HepG2 (cell line): Measurements from ENCODE around the gene BMPR2. TPM values are rescaled to one million over a fixed set of nuclear protein-coding genes. Genes with fewer than 3 reads are reported as not detected.

Source experiments
- ATAC-seq: fragments of 200-7000 bp; cut with Tn5 transposase; 3 replicates; pipeline ENCODE4 v1.9.1; 2020; ENCODE audit warnings: mild to moderate bottlenecking, moderate library complexity
- BruUV-seq: library from RNA; stranded (reverse); fragments of 400-500 nt; replicated peaks from 2 replicates; lab custom pipeline; 2021; lab: Mats Ljungman, UMichigan
- CTCF ChIA-PET: fragments of 300-600 bp; formaldehyde crosslinking; extraction: SDS; loops from one replicate; lab custom pipeline; 2021; ENCODE audit warnings: low total read pairs, inconsistent platforms, low intra/inter-chr PET ratio; lab: Yijun Ruan, JAX
- POLR2A ChIA-PET: fragments of 350-600 bp; sonication (Branson Sonifier 250); formaldehyde crosslinking; loops from one replicate; lab custom pipeline; 2020; ENCODE audit warnings: antibody characterized with exemption, inconsistent platforms; lab: Yijun Ruan, JAX
- DNase-seq: peaks from one replicate; pipeline ENCODE4 v3.0.0-alpha.2; 2015; ENCODE audit warnings: low spot score
- FAIRE-seq: peaks from 3 replicates; lab custom pipeline; 2011; peaks lifted over from hg19 to GRCh38; lab: Jason Lieb, UNC
- H2AFZ ChIP-seq: one replicate; pipeline ENCODE4 v1.6.1; 2011; ENCODE audit warnings: low read length, inconsistent platforms
- H3K27ac ChIP-seq: fragments of 300-600 bp; 3 replicates; pipeline ENCODE4 v1.8.0; 2011; ENCODE audit warnings: mixed run types, mild to moderate bottlenecking, mixed read lengths, low read length, inconsistent platforms; ENCODE audit not compliant: insufficient read depth; ENCODE audit errors: extremely low read length
- H3K27me3 ChIP-seq, 2 experiments: fragments of 200-600 bp in 1 of 2; 2 replicates in 1 of 2; 3 replicates in 1 of 2; pipeline versions ENCODE4 v1.6.0 to v1.8.0; 2011; ENCODE audit warnings: low read length in 2 of 2, mild to moderate bottlenecking in 2 of 2, moderate library complexity in 2 of 2, inconsistent platforms in 1 of 2; ENCODE audit not compliant: insufficient read depth in 2 of 2, control insufficient read depth in 1 of 2
- H3K36me3 ChIP-seq, 2 experiments: fragments of 200-600 bp in 1 of 2; replicated peaks in 1 of 2; 2 replicates in 1 of 2; 3 replicates in 1 of 2; pipeline versions ENCODE4 v1.5.1 to v1.8.0; 2011; ENCODE audit warnings: low read length in 2 of 2, inconsistent platforms in 1 of 2; ENCODE audit not compliant: insufficient read depth in 2 of 2, control insufficient read depth in 1 of 2
- H3K4me1 ChIP-seq: 2 replicates; pipeline ENCODE4 v1.5.1; 2012; ENCODE audit warnings: low read length, inconsistent platforms; ENCODE audit not compliant: insufficient read depth
- H3K4me2 ChIP-seq: 2 replicates; pipeline ENCODE4 v1.6.0; 2011; ENCODE audit warnings: low read depth, low read length, inconsistent platforms
- H3K4me3 ChIP-seq, 3 experiments: fragments of 200-600 bp in 1 of 3; sonication (generic), shearing (Covaris generic) in 1 of 3; replicated peaks in 1 of 3; 2 replicates each; pipeline ENCODE4 v1.5.1; 2011 to 2016; ENCODE audit warnings: low read length in 3 of 3, inconsistent platforms in 2 of 3, low read depth in 2 of 3, mild to moderate bottlenecking in 2 of 3, control low read depth in 1 of 3, mixed read lengths in 1 of 3; ENCODE audit not compliant: insufficient read depth in 1 of 3
- H3K79me2 ChIP-seq: one replicate; pipeline ENCODE4 v1.6.1; 2011; ENCODE audit warnings: low read length, inconsistent platforms; ENCODE audit not compliant: insufficient read depth
- H3K9ac ChIP-seq: 2 replicates; pipeline ENCODE4 v1.6.0; 2011; ENCODE audit warnings: mild to moderate bottlenecking, low read depth, low read length, inconsistent platforms; ENCODE audit not compliant: insufficient read depth
- H3K9me3 ChIP-seq: 2 replicates; pipeline ENCODE4 v1.5.1; 2012; ENCODE audit warnings: mild to moderate bottlenecking, low read length
- H4K20me1 ChIP-seq: 2 replicates; pipeline ENCODE4 v1.6.0; 2011; ENCODE audit warnings: inconsistent platforms, mild to moderate bottlenecking, low read length, moderate library complexity; ENCODE audit not compliant: insufficient read depth
- ATAD3A ChIP-seq: sonication (generic); formaldehyde crosslinking; IDR thresholded peaks from 2 replicates; pipeline ENCODE4 v1.4.0; 2020; ENCODE audit warnings: missing genetic modification reagents
- ATF7-NPFF ChIP-seq: sonication (generic); formaldehyde crosslinking; IDR thresholded peaks from 2 replicates; pipeline ENCODE4 v1.8.1; 2023; ENCODE audit warnings: mild to moderate bottlenecking, low read depth, missing genetic modification reagents, moderate library complexity
- CEBPB ChIP-seq: IDR thresholded peaks from 2 replicates; pipeline ENCODE4 v1.6.1; 2011; ENCODE audit warnings: low read depth, low read length, improper control_type of control experiment, borderline replicate concordance
- EZH2 ChIP-seq: conservative IDR thresholded peaks from 2 replicates; pipeline ENCODE4 v1.6.1; 2012; ENCODE audit warnings: mild to moderate bottlenecking, low read depth, low read length, moderate library complexity
- IRF2 ChIP-seq: IDR thresholded peaks from 2 replicates; pipeline ENCODE4 v1.6.1; 2018; ENCODE audit warnings: missing genetic modification reagents, missing compliant biosample characterization
- KDM5B ChIP-seq: sonication (generic); formaldehyde crosslinking; IDR thresholded peaks from 2 replicates; pipeline ENCODE4 v1.4.0; 2020; ENCODE audit warnings: missing genetic modification reagents, mild to moderate bottlenecking, borderline replicate concordance
- RBFOX2 ChIP-seq: fragments of 200-400 bp; formaldehyde crosslinking; IDR thresholded peaks from 2 replicates; pipeline ENCODE4 v1.6.1; 2017; ENCODE audit warnings: low read depth, mild to moderate bottlenecking, low read length
- RFX3 ChIP-seq: IDR thresholded peaks from 2 replicates; pipeline ENCODE4 v1.6.1; 2016; ENCODE audit warnings: missing biosample characterization, missing genetic modification reagents
- ZBTB38 ChIP-seq: sonication (generic); formaldehyde crosslinking; IDR thresholded peaks from 2 replicates; pipeline ENCODE4 v1.5.1; 2020; ENCODE audit warnings: mild to moderate bottlenecking, missing genetic modification reagents
- ZBTB7B ChIP-seq: sonication (generic); formaldehyde crosslinking; IDR thresholded peaks from 2 replicates; pipeline ENCODE4 v1.4.0; 2020; ENCODE audit warnings: missing genetic modification reagents
- ZFP90 ChIP-seq: sonication (generic); formaldehyde crosslinking; IDR thresholded peaks from 2 replicates; pipeline ENCODE4 v1.8.0; 2022; ENCODE audit warnings: missing genetic modification reagents, mild to moderate bottlenecking, inconsistent platforms, borderline replicate concordance
- ZGPAT ChIP-seq: IDR thresholded peaks from 2 replicates; pipeline ENCODE4 v1.6.1; 2016; ENCODE audit warnings: mild to moderate bottlenecking
- ZNF17 ChIP-seq: sonication (generic); formaldehyde crosslinking; IDR thresholded peaks from 2 replicates; pipeline ENCODE4 v1.5.0; 2020; ENCODE audit warnings: mild to moderate bottlenecking, missing genetic modification reagents
- ZNF431 ChIP-seq: sonication (generic); formaldehyde crosslinking; IDR thresholded peaks from 2 replicates; pipeline ENCODE4 v1.9.0; 2022; ENCODE audit warnings: missing genetic modification reagents, low read depth, mild to moderate bottlenecking, borderline replicate concordance
- ZNF770 ChIP-seq: sonication (generic); formaldehyde crosslinking; IDR thresholded peaks from 2 replicates; pipeline ENCODE4 v1.5.0; 2020; ENCODE audit warnings: mild to moderate bottlenecking, missing genetic modification reagents
- WGBS: methylation state at CpG from one replicate; pipeline ENCODE4 v1.1.6; 2017; ENCODE audit warnings: low lambda C conversion rate; 5-methylcytosine and 5-hydroxymethylcytosine counted together
- in situ Hi-C: cut with HindIII; loops from 2 replicates; pipeline ENCODE4 v1.10.0; 2017; ENCODE audit warnings: low pct_unique_long_range_greater_than_20kb; ENCODE audit not compliant: extremely low pct_ligation_motif_present
- intact Hi-C: fragments of 100-400 bp; cut with micrococcal nuclease; formaldehyde crosslinking; loops from one replicate; pipeline ENCODE4 v1.10.0; 2022; ENCODE audit not compliant: unreplicated experiment
- polyA plus RNA-seq, 8 experiments: library from polyadenylated mRNA; depleted of rRNA in 3 of 8; stranded (reverse) in 7 of 8; unstranded in 1 of 8; fragments of >200 nt; fragmentation: Illumina TruSeq in 4 of 8; extraction: Trizol in 4 of 8; gene quantifications; 2 replicates each; pipeline versions ENCODE4 v1.2.1 to v1.2.3, GENCODE V29; 2011 to 2016; ENCODE audit warnings: low read depth in 4 of 8, missing spikeins in 1 of 8, mixed read lengths in 1 of 8; ENCODE audit not compliant: insufficient read depth in 1 of 8
- total RNA-seq, 5 experiments: library from RNA; depleted of rRNA; stranded (reverse); fragments of >200 nt; fragmentation: Illumina TruSeq; extraction: Trizol; gene quantifications; 2 replicates each; pipeline ENCODE4 v1.2.3, GENCODE V29; 2016; ENCODE audit warnings: low read depth in 1 of 5

BMPR2 gene
- total and polyA plus RNA-seq, 2 of the 13 experiments (the other 11 are each of a cell fraction or from before 2014, with no cell fraction given), result 5.5 to 10.3 TPM

- no peaks in the 10 kb centered on the region for H3K36me3 ChIP-seq
- H3K9ac ChIP-seq, result no peak overlapping the region
- POLR2A ChIA-PET, result no interaction called here
- H3K79me2 ChIP-seq, result no peaks in the 10 kb centered on the region
- CTCF ChIA-PET, result no interaction called here
- intact Hi-C loops, result no loop called here
- TF ChIP-seq EZH2, result no peak
- TF ChIP-seq ZFP90, result no peak
- no peak for TF ChIP-seq RFX3
- no peak for TF ChIP-seq ZNF17 (CRISPR knock-in tag)
- TF ChIP-seq CEBPB, result no peak
- TF ChIP-seq ATF7-NPFF, result no peak
- TF ChIP-seq ZNF431, result no peak
- no peak for TF ChIP-seq ZNF770
- TF ChIP-seq ATAD3A (CRISPR knock-in tag), result no peak
- TF ChIP-seq RBFOX2, result no peak
- no peak for TF ChIP-seq ZBTB7B (CRISPR knock-in tag)
- TF ChIP-seq ZBTB38 (CRISPR knock-in tag), result no peak
- no peak for TF ChIP-seq ZGPAT (CRISPR knock-in tag)
- no peak for TF ChIP-seq KDM5B (CRISPR knock-in tag)
- TF ChIP-seq IRF2 (CRISPR knock-in tag), result no peak
- H3K27me3 ChIP-seq, result no peaks in the 10 kb centered on the region
- H2AFZ ChIP-seq, result no peak overlapping the region
- no peak overlapping the region for H3K27ac ChIP-seq
- H3K4me1 ChIP-seq, result peaks cover 25% of the 10 kb centered on the region
- no TSS peak for BruUV-seq
- 83% methylated on average over 2 of the region's 2 CpGs for WGBS
- no peaks in the 10 kb centered on the region for H4K20me1 ChIP-seq
- FAIRE-seq, result no peak
- no peak overlapping the region for H3K4me3 ChIP-seq
- in situ Hi-C loops, result loop anchor here (25.0 kb wide), 2 partner anchors 538 to 1213 kb away; no protein-coding TSS in a partner anchor
- no peaks in the 10 kb centered on the region for H3K9me3 ChIP-seq
- no peak for ATAC-seq
- no peak for DNase-seq
- no peak overlapping the region for H3K4me2 ChIP-seq
Measured at GRCh38 chr2:202599105-202599504, 223.0 kb downstream of the BMPR2 start.
